HepG2 (cell line): ENCODE results near the gene TNP2. TPM values are rescaled to one million over a fixed set of nuclear protein-coding genes. Genes with fewer than 3 reads are reported as not detected.

Experiments used
- BRD4 ChIP-seq: sonication (generic); formaldehyde crosslinking; IDR thresholded peaks from 2 replicates; pipeline ENCODE4 v1.4.0; 2020; ENCODE audit warnings: missing genetic modification reagents
- DPF2 ChIP-seq: sonication (generic); formaldehyde crosslinking; IDR thresholded peaks from 2 replicates; pipeline ENCODE4 v1.4.0; 2020; ENCODE audit warnings: mild to moderate bottlenecking, low read depth, missing genetic modification reagents, borderline replicate concordance
- FOXA3 ChIP-seq: IDR thresholded peaks from 2 replicates; pipeline ENCODE4 v1.6.1; 2016; ENCODE audit warnings: missing genetic modification reagents, missing compliant biosample characterization
- GFI1 ChIP-seq: sonication (generic); formaldehyde crosslinking; IDR thresholded peaks from 2 replicates; pipeline ENCODE4 v1.5.0; 2020; ENCODE audit warnings: missing genetic modification reagents, mild to moderate bottlenecking, borderline replicate concordance
- MXD3 ChIP-seq: IDR thresholded peaks from 2 replicates; pipeline ENCODE4 v1.6.1; 2016; ENCODE audit warnings: mild to moderate bottlenecking, missing biosample characterization, missing genetic modification reagents
- NFE2L2 ChIP-seq: fragments of 150-350 bp; IDR thresholded peaks from 2 replicates; pipeline ENCODE4 v1.6.1; 2014; ENCODE audit warnings: low read length
- NFIB ChIP-seq: sonication (generic); formaldehyde crosslinking; IDR thresholded peaks from 2 replicates; pipeline ENCODE4 v1.9.0; 2021; ENCODE audit warnings: missing genetic modification reagents, mild to moderate bottlenecking, borderline replicate concordance
- NR1H2 ChIP-seq: sonication (generic); formaldehyde crosslinking; IDR thresholded peaks from 2 replicates; pipeline ENCODE4 v1.8.1; 2022; ENCODE audit warnings: low read depth, missing genetic modification reagents, borderline replicate concordance
- PRDM4 ChIP-seq: sonication (generic); formaldehyde crosslinking; IDR thresholded peaks from 2 replicates; pipeline ENCODE4 v1.9.0; 2021; ENCODE audit warnings: missing genetic modification reagents, borderline replicate concordance
- RNF219 ChIP-seq: sonication (generic); formaldehyde crosslinking; IDR thresholded peaks from 2 replicates; pipeline ENCODE4 v1.5.0; 2020; ENCODE audit warnings: mild to moderate bottlenecking, missing genetic modification reagents
- SRY ChIP-seq: sonication (generic); formaldehyde crosslinking; IDR thresholded peaks from 2 replicates; pipeline ENCODE4 v1.8.0; 2022; ENCODE audit warnings: mild to moderate bottlenecking, missing genetic modification reagents
- TCF7 ChIP-seq: sonication (generic); IDR thresholded peaks from 2 replicates; pipeline ENCODE4 v1.6.1; 2016; ENCODE audit warnings: antibody characterized with exemption, low read depth
- ZHX1 ChIP-seq: sonication (generic); formaldehyde crosslinking; IDR thresholded peaks from 2 replicates; pipeline ENCODE4 v1.8.1; 2022; ENCODE audit warnings: low read depth, mild to moderate bottlenecking, missing genetic modification reagents
- ZNF232 ChIP-seq: sonication (generic); formaldehyde crosslinking; IDR thresholded peaks from 2 replicates; pipeline ENCODE4 v1.4.0; 2020; ENCODE audit warnings: missing genetic modification reagents, borderline replicate concordance
- ZNF296 ChIP-seq: sonication (generic); formaldehyde crosslinking; conservative IDR thresholded peaks from 2 replicates; pipeline ENCODE4 v1.5.0; 2020; ENCODE audit warnings: mild to moderate bottlenecking, missing genetic modification reagents
- ZNF572 ChIP-seq: sonication (generic); formaldehyde crosslinking; IDR thresholded peaks from 2 replicates; pipeline ENCODE4 v1.5.1; 2020; ENCODE audit warnings: mild to moderate bottlenecking, missing genetic modification reagents
- ZNF574 ChIP-seq: sonication (generic); formaldehyde crosslinking; IDR thresholded peaks from 2 replicates; pipeline ENCODE4 v1.4.0; 2020; ENCODE audit warnings: missing genetic modification reagents
- ZNF766 ChIP-seq: sonication (generic); formaldehyde crosslinking; IDR thresholded peaks from 2 replicates; pipeline ENCODE4 v1.5.0; 2020; ENCODE audit warnings: missing genetic modification reagents, borderline replicate concordance
- polyA plus RNA-seq, 8 experiments: library from polyadenylated mRNA; depleted of rRNA in 3 of 8; stranded (reverse) in 7 of 8; unstranded in 1 of 8; fragments of >200 nt; fragmentation: Illumina TruSeq in 4 of 8; extraction: Trizol in 4 of 8; gene quantifications; 2 replicates each; pipeline versions ENCODE4 v1.2.1 to v1.2.3, GENCODE V29; 2011 to 2016; ENCODE audit warnings: low read depth in 4 of 8, missing spikeins in 1 of 8, mixed read lengths in 1 of 8; ENCODE audit not compliant: insufficient read depth in 1 of 8
- total RNA-seq, 5 experiments: library from RNA; depleted of rRNA; stranded (reverse); fragments of >200 nt; fragmentation: Illumina TruSeq; extraction: Trizol; gene quantifications; 2 replicates each; pipeline ENCODE4 v1.2.3, GENCODE V29; 2016; ENCODE audit warnings: low read depth in 1 of 5

Gene TNP2
- total and polyA plus RNA-seq, 2 of the 13 experiments (the other 11 are each of a cell fraction or from before 2014, with no cell fraction given), result not detected

- TF ChIP-seq RNF219 (CRISPR knock-in tag) (no peak), ZNF766 (CRISPR knock-in tag) (no peak), DPF2 (CRISPR knock-in tag) (0 out of 2 replicates have a peak, but pooled peaks have one; percentile 13), MXD3 (CRISPR knock-in tag) (no peak), ZNF572 (CRISPR knock-in tag) (no peak), SRY (CRISPR knock-in tag) (no peak), PRDM4 (no peak), FOXA3 (no peak), ZHX1 (CRISPR knock-in tag) (no peak), NFE2L2 (no peak), GFI1 (CRISPR knock-in tag) (no peak), BRD4 (CRISPR knock-in tag) (peak; percentile 69; the same call in 1 of the 2 replicates), ZNF232 (CRISPR knock-in tag) (0 out of 2 replicates have a peak, but pooled peaks have one; percentile 49), ZNF574 (CRISPR knock-in tag) (peak; percentile 41; the same call in 1 of the 2 replicates), ZNF296 (CRISPR knock-in tag) (no peak), NFIB (no peak), NR1H2 (no peak), TCF7 (no peak)
Measured at GRCh38 chr16:11280616-11281522, 11.7 kb upstream of the TNP2 start, which contains the start of gene PRM1 (continued).
